Caco-2 (cell line): ENCODE measurements around the gene UPB1. TPM values are rescaled to one million over a fixed set of nuclear protein-coding genes. Genes with fewer than 3 reads are reported as not detected.

Source experiments
- BruUV-seq: library from RNA; stranded (reverse); fragments of 400-500 nt; replicated peaks from 2 replicates; lab custom pipeline; 2021; lab: Mats Ljungman, UMichigan
- CTCF ChIA-PET: fragments of 300-600 bp; sonication (Branson Sonifier 250); formaldehyde crosslinking; loops from one replicate; lab custom pipeline; 2022; ENCODE audit warnings: antibody characterized with exemption; lab: Charles Lee
- POLR2A ChIA-PET: fragments of 300-600 bp; sonication (Branson Sonifier 250); formaldehyde crosslinking; loops from one replicate; lab custom pipeline; 2022; ENCODE audit warnings: antibody characterized with exemption; lab: Charles Lee
- DNase-seq, 2 experiments: peaks; one replicate each; pipeline versions ENCODE4 v3.0.0 to v3.0.0-alpha.2; 2020 to 2022
- H3K27me3 ChIP-seq: replicated peaks from 2 replicates; pipeline ENCODE4 v1.6.0; 2011; ENCODE audit warnings: low read length; ENCODE audit not compliant: control insufficient read depth, insufficient read depth
- H3K36me3 ChIP-seq: 2 replicates; pipeline ENCODE4 v1.5.1; 2011; ENCODE audit warnings: low read length; ENCODE audit not compliant: control insufficient read depth, insufficient read depth
- H3K4me1 ChIP-seq: fragments of 250-450 bp; sonication (Bioruptor Pico); 2 replicates; pipeline ENCODE4 v1.5.1; 2020; ENCODE audit warnings: mild to moderate bottlenecking
- H3K4me3 ChIP-seq: 2 replicates; pipeline ENCODE4 v1.5.1; 2011; ENCODE audit warnings: low read depth, mild to moderate bottlenecking, control low read depth, low read length
- H3K9me3 ChIP-seq: fragments of 250-450 bp; sonication (Bioruptor Pico); 2 replicates; pipeline ENCODE4 v1.5.1; 2020; ENCODE audit warnings: mild to moderate bottlenecking, moderate library complexity
- H3K27ac Mint-ChIP-seq: one replicate; pipeline ENCODE4 v1.8.0; 2022; ENCODE audit warnings: mixed read lengths; ENCODE audit not compliant: unreplicated experiment
- H3K27me3 Mint-ChIP-seq: one replicate; pipeline ENCODE4 v1.8.0; 2022; ENCODE audit warnings: mixed read lengths; ENCODE audit not compliant: insufficient read depth, unreplicated experiment
- H3K36me3 Mint-ChIP-seq: one replicate; pipeline ENCODE4 v1.8.0; 2022; ENCODE audit warnings: mild to moderate bottlenecking, mixed read lengths; ENCODE audit not compliant: insufficient read depth, unreplicated experiment
- H3K4me1 Mint-ChIP-seq: one replicate; pipeline ENCODE4 v1.8.0; 2022; ENCODE audit warnings: low read depth, mixed read lengths; ENCODE audit not compliant: unreplicated experiment
- H3K4me3 Mint-ChIP-seq: one replicate; pipeline ENCODE4 v1.8.0; 2022; ENCODE audit warnings: mild to moderate bottlenecking, moderate library complexity, mixed read lengths; ENCODE audit not compliant: unreplicated experiment
- H3K9me3 Mint-ChIP-seq: one replicate; pipeline ENCODE4 v1.8.0; 2022; ENCODE audit warnings: mixed read lengths; ENCODE audit not compliant: unreplicated experiment
- CTCF ChIP-seq, 2 experiments: fragments of 200-600 bp in 1 of 2; IDR thresholded peaks; 1 replicate in 1 of 2; 2 replicates in 1 of 2; pipeline versions ENCODE4 v1.5.1 to v1.8.0; 2011 to 2022; ENCODE audit warnings: antibody characterized with exemption in 1 of 2, control low read depth in 1 of 2, inconsistent platforms in 1 of 2, low read depth in 1 of 2, low read length in 1 of 2, mild to moderate bottlenecking in 1 of 2, moderate library complexity in 1 of 2; ENCODE audit not compliant: insufficient read depth in 1 of 2, severe bottlenecking in 1 of 2, unreplicated experiment in 1 of 2
- intact Hi-C: fragments of 100-400 bp; cut with micrococcal nuclease; formaldehyde crosslinking; loops from one replicate; pipeline ENCODE4 v1.10.0; 2022; ENCODE audit not compliant: unreplicated experiment
- total RNA-seq: library from RNA; stranded (reverse); gene quantifications from 2 replicates; pipeline ENCODE4 v1.2.3, GENCODE V29; 2022

The UPB1 gene
- total RNA-seq, 1 experiment from 2014 or later: 6.7 TPM

- Histone ChIP-seq H3K4me3 (no peak overlapping the region), H3K27me3 (no peaks in the 10 kb centered on the region), H3K36me3 (no peaks in the 10 kb centered on the region), H3K9me3 (no peaks in the 10 kb centered on the region), H3K4me1 (peaks cover 50% of the 10 kb centered on the region)
- intact Hi-C loops: loop anchor here (1.0 kb wide), 1 partner anchor 18 kb away; no protein-coding TSS in a partner anchor
- Mint-ChIP-seq H3K36me3 (peaks cover 6% of the 10 kb centered on the region), H3K4me3 (peak overlapping the region; percentile 19), H3K27ac (peak overlapping the region; percentile 45), H3K27me3 (no peaks in the 10 kb centered on the region), H3K9me3 (no peaks in the 10 kb centered on the region), H3K4me1 (peaks cover 21% of the 10 kb centered on the region)
- BruUV-seq: no TSS peak
- POLR2A ChIA-PET: no interaction called here
- no peak for TF ChIP-seq CTCF (IDR thresholded peaks at IDR 0.05; ENCODE audit: insufficient read depth in 1 of 2, low read depth in 1 of 2, low read length in 1 of 2, severe bottlenecking in 1 of 2, unreplicated experiment in 1 of 2)
- CTCF ChIA-PET: interaction anchor here (0.7 to 1.1 kb wide), 2 partner anchors 26 to 111 kb away, joined by 4 read pairs; no protein-coding TSS in a partner anchor
- DNase-seq: peak; percentile 62 to 66
Observed at GRCh38 chr22:24532075-24532474, 36.9 kb downstream of the UPB1 start.

GRCh38 chr22:24535348-24535747, 40.2 kb downstream of the UPB1 start:
- ChIA-PET CTCF (no interaction called here), POLR2A (interaction anchor here (0.7 kb wide), 1 partner anchor 50 kb away, joined by 12 read pairs; no protein-coding TSS in a partner anchor)
- Mint-ChIP-seq H3K4me1 (peaks cover 13% of the 10 kb centered on the region), H3K27me3 (no peaks in the 10 kb centered on the region), H3K4me3 (no peak overlapping the region), H3K36me3 (peaks cover 10% of the 10 kb centered on the region), H3K27ac (peak overlapping the region; percentile 53), H3K9me3 (no peaks in the 10 kb centered on the region)
- no peak for TF ChIP-seq CTCF (IDR thresholded peaks at IDR 0.05; ENCODE audit: insufficient read depth in 1 of 2, low read depth in 1 of 2, low read length in 1 of 2, severe bottlenecking in 1 of 2, unreplicated experiment in 1 of 2)
- BruUV-seq: no TSS peak
- H3K4me3 ChIP-seq: no peak overlapping the region
- H3K36me3 ChIP-seq: no peaks in the 10 kb centered on the region
- peaks cover 47% of the 10 kb centered on the region for H3K4me1 ChIP-seq
- H3K9me3 ChIP-seq: no peaks in the 10 kb centered on the region
- no peaks in the 10 kb centered on the region for H3K27me3 ChIP-seq
- intact Hi-C loops: no loop called here
- no peak for DNase-seq

- Mint-ChIP-seq H3K36me3 (peaks cover 10% of the 10 kb centered on the region), H3K27ac (no peak overlapping the region), H3K4me1 (peaks cover 13% of the 10 kb centered on the region), H3K9me3 (no peaks in the 10 kb centered on the region), H3K4me3 (no peak overlapping the region), H3K27me3 (no peaks in the 10 kb centered on the region)
- no TSS peak for BruUV-seq
- DNase-seq: no peak
- ChIA-PET POLR2A (no interaction called here), CTCF (interaction anchor here (0.7 kb wide), 1 partner anchor 8 kb away, joined by 3 read pairs; no protein-coding TSS in a partner anchor)
- Histone ChIP-seq H3K36me3 (no peaks in the 10 kb centered on the region), H3K9me3 (no peaks in the 10 kb centered on the region), H3K27me3 (no peaks in the 10 kb centered on the region), H3K4me1 (peaks cover 41% of the 10 kb centered on the region), H3K4me3 (no peak overlapping the region)
- no peak for TF ChIP-seq CTCF (IDR thresholded peaks at IDR 0.05; ENCODE audit: insufficient read depth in 1 of 2, low read depth in 1 of 2, low read length in 1 of 2, severe bottlenecking in 1 of 2, unreplicated experiment in 1 of 2)
- intact Hi-C loops: no loop called here
Observed at GRCh38 chr22:24536089-24536488, 41.0 kb downstream of the UPB1 start.
